HFF-Myc (cell line): Measurements from ENCODE around the gene TRDN.

ENCODE experiments used
- DNase-seq: peaks from one replicate; pipeline ENCODE4 v3.0.0-alpha.2; 2011; ENCODE audit warnings: low read depth; ENCODE audit errors: extremely low read depth
- H3K4me3 ChIP-seq: replicated peaks from 2 replicates; pipeline ENCODE4 v1.5.1; 2011; ENCODE audit warnings: low read depth, mild to moderate bottlenecking, control low read depth, low read length
- TF ChIP-seq, protein P1 (sequence below): IDR thresholded peaks from 2 replicates; pipeline ENCODE4 v1.5.1; 2012; ENCODE audit warnings: mild to moderate bottlenecking, low read depth, low read length, control low read depth; ENCODE audit errors: missing control alignments

Gene TRDN

DNA sequence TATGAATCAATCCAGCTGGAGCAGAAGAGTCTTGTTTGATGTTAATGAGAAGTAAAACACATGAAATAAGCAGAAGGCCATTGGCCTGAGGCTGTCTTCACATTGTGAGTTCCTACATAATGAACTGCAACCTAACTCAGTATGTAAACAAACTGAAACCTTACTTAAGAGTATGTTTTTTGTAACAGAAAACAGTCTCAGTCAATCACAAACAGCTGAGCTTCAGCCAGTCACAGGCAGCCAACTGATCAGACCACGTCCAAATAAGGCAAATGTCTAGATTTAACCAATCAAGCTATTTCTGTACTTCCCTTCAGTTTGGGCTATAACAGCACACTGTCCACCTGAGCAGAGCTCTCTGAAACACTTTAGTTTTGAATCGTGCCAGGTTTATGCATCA, 234.7 kb downstream of the TRDN start:
- TF ChIP-seq, protein P1, sequence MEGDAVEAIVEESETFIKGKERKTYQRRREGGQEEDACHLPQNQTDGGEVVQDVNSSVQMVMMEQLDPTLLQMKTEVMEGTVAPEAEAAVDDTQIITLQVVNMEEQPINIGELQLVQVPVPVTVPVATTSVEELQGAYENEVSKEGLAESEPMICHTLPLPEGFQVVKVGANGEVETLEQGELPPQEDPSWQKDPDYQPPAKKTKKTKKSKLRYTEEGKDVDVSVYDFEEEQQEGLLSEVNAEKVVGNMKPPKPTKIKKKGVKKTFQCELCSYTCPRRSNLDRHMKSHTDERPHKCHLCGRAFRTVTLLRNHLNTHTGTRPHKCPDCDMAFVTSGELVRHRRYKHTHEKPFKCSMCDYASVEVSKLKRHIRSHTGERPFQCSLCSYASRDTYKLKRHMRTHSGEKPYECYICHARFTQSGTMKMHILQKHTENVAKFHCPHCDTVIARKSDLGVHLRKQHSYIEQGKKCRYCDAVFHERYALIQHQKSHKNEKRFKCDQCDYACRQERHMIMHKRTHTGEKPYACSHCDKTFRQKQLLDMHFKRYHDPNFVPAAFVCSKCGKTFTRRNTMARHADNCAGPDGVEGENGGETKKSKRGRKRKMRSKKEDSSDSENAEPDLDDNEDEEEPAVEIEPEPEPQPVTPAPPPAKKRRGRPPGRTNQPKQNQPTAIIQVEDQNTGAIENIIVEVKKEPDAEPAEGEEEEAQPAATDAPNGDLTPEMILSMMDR = no peak
- H3K4me3 ChIP-seq = no peak overlapping the region
- DNase-seq = no peak

- no peak for DNase-seq
- no peak overlapping the region for H3K4me3 ChIP-seq
- TF ChIP-seq, protein P1 = no peak
Measured at GRCh38 chr6:123398072-123398471, 238.7 kb downstream of the TRDN start.

- no peak overlapping the region for H3K4me3 ChIP-seq
- TF ChIP-seq, protein P1 = no peak
- DNase-seq = no peak
Measured at GRCh38 chr6:123393331-123393730, 243.4 kb downstream of the TRDN start.

DNA sequence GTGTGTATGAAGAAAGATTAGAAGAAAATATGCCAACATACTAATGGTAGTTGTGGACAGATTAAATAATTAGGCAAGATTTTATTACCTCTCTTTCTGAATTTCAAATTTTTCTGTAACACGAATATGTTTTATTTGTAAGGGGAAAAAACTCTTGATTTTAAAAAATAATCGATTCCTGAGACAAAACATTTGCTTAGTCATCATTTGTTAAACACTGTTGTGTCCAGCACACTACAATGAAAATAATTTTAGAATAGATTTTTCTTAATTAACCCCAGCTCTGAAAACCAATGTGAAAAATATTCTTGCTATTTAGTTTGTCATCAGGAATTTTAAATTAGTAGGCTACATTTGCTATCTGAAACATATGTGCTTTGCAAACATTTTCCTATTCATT, 253.0 kb downstream of the TRDN start:
- no peak for DNase-seq
- TF ChIP-seq, protein P1 = no peak
- no peak overlapping the region for H3K4me3 ChIP-seq

- TF ChIP-seq, protein P1 = no peak
- no peak overlapping the region for H3K4me3 ChIP-seq
- DNase-seq = no peak
Measured at GRCh38 chr6:123380257-123380656, 256.5 kb downstream of the TRDN start.

- no peak overlapping the region for H3K4me3 ChIP-seq
- TF ChIP-seq, protein P1 = no peak
Measured at GRCh38 chr6:123372737-123373136, 264.0 kb downstream of the TRDN start.

DNA sequence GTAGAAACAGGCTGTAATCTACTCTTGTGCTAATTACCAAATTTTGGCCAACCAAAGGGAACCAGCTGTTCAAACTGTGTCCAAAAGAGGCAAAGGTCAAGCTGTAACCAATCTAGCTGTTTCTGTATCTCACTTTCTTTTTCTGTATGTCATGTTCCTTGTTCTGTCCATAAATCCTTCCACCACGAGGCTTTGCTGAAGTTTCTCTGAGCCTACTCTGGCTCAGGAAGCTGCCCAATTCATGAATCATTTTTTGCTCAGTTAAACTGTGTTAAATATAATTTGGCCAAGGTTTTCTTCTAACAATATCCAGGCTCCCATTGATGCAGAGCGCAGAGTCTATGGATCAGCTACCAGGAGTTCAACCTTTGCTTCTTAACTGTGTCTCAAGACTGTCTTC, 272.8 kb downstream of the TRDN start:
- DNase-seq = no peak
- TF ChIP-seq, protein P1 = no peak
- H3K4me3 ChIP-seq = no peak overlapping the region

More at GRCh38 chr6:123372737-123373136, 264.0 kb downstream of the TRDN start:
- DNase-seq = no peak
